Measurements from ENCODE around the gene IFT81. TPM values are rescaled to one million over a fixed set of nuclear protein-coding genes. Genes with fewer than 3 reads are reported as not detected.
"Not testable (repeated sequence)": the region's sequence is repeated elsewhere in the genome, so short reads cannot be mapped to it uniquely, and the experiment has no call there.

IFT81 gene
- total RNA-seq, 1 experiment from 2014 or later: 32.9 TPM

- no peaks in the 10 kb centered on the region for H3K36me3 ChIP-seq (ENCODE audit: insufficient read depth, low read length, poor library complexity, severe bottlenecking)
- BruUV-seq (replicated peaks): no TSS peak
- H3K4me1 ChIP-seq (ENCODE audit: insufficient read depth, low read length, poor library complexity, severe bottlenecking): peaks cover 31% of the 10 kb centered on the region
- H3K9me3 ChIP-seq (ENCODE audit: low read depth, low read length, poor library complexity, severe bottlenecking): no peaks in the 10 kb centered on the region
- peak overlapping the region; percentile 23 for H3K27ac ChIP-seq (ENCODE audit: low read depth, low read length, poor library complexity, severe bottlenecking)
- intact Hi-C loops (cut with micrococcal nuclease; ENCODE audit: unreplicated experiment): loop anchor here (5.0 kb wide), 1 partner anchor 122 kb away; no protein-coding TSS in a partner anchor
- CTCF ChIA-PET: interaction anchor here (0.7 to 1.1 kb wide), 3 partner anchors 107 to 230 kb away, joined by 4 to 5 read pairs (median 5); no protein-coding TSS in a partner anchor
- DNase-seq (ENCODE audit: low spot score): no peak
- TF ChIP-seq, protein P1, sequence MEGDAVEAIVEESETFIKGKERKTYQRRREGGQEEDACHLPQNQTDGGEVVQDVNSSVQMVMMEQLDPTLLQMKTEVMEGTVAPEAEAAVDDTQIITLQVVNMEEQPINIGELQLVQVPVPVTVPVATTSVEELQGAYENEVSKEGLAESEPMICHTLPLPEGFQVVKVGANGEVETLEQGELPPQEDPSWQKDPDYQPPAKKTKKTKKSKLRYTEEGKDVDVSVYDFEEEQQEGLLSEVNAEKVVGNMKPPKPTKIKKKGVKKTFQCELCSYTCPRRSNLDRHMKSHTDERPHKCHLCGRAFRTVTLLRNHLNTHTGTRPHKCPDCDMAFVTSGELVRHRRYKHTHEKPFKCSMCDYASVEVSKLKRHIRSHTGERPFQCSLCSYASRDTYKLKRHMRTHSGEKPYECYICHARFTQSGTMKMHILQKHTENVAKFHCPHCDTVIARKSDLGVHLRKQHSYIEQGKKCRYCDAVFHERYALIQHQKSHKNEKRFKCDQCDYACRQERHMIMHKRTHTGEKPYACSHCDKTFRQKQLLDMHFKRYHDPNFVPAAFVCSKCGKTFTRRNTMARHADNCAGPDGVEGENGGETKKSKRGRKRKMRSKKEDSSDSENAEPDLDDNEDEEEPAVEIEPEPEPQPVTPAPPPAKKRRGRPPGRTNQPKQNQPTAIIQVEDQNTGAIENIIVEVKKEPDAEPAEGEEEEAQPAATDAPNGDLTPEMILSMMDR (conservative IDR thresholded peaks at IDR 0.05; ENCODE audit: low read depth, low read length): no peak
- no peak for TF ChIP-seq EZH2 (IDR thresholded peaks at IDR 0.05; ENCODE audit: borderline replicate concordance, low read depth, low read length, poor library complexity, severe bottlenecking)
- POLR2A ChIA-PET (ENCODE audit: low non-redundant PET): interaction anchor here (0.6 kb wide), 1 partner anchor 61 kb away, joined by 3 read pairs; no protein-coding TSS in a partner anchor
- H3K4me3 ChIP-seq (ENCODE audit: low read depth, low read length, poor library complexity, severe bottlenecking): peak overlapping the region; percentile 13
- no peaks in the 10 kb centered on the region for H3K27me3 ChIP-seq (replicated peaks; ENCODE audit: insufficient read depth, low read depth, low read length, poor library complexity)
Measured at GRCh38 chr12:110223777-110224378, 99.7 kb downstream of the IFT81 start.

DNA sequence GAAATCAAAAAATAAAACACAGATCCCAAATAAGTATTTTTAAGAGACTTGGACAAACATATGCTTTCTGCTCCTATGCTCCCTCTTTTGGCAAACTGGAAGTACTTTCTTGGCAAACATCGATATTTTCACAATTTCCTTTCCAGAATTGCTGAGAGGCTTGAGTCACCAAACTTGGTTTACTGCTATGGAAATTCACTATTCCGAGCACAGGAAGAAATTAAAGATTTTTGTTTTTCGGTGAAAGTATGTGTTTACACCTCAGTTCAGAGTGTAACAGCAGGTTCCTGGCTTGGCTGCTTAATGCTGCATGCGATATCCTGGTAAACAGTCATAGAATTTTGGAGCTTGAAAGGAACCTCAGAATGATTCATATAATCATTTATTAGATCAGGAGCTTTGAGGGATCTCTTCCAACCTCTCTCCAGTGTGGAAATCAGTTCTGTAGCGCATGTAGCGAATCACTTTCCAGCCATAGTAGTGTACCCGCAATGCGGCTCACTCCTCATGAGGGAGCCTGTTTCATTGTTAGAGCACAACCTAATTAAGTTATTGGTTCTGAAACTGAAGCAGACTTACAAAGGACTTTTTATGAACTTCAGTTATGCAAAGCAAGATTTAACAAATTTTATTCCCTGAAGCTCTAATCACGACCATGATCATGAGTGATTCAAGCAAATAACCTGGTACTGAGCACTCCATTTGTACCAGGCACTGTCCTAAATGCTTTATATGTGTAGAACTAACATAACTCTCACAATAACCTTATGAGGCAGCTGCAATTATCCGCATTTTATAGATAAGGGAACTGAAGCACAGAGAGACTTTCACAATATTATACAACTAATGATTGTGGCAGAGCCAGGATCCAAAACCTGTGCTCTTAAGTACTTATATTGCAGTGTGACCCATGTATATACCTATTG, 100.5 kb downstream of the IFT81 start:
- intact Hi-C loops (cut with micrococcal nuclease; ENCODE audit: unreplicated experiment): loop anchor here (5.0 kb wide), 1 partner anchor 122 kb away; no protein-coding TSS in a partner anchor
- peaks cover 31% of the 10 kb centered on the region for H3K4me1 ChIP-seq (ENCODE audit: insufficient read depth, low read length, poor library complexity, severe bottlenecking)
- peak overlapping the region; percentile 13 for H3K4me3 ChIP-seq (ENCODE audit: low read depth, low read length, poor library complexity, severe bottlenecking)
- no TSS peak for BruUV-seq (replicated peaks)
- H3K36me3 ChIP-seq (ENCODE audit: insufficient read depth, low read length, poor library complexity, severe bottlenecking): no peaks in the 10 kb centered on the region
- ChIA-PET CTCF (interaction anchor here (0.7 to 1.1 kb wide), 3 partner anchors 108 to 231 kb away, joined by 4 to 5 read pairs (median 5); no protein-coding TSS in a partner anchor), POLR2A (ENCODE audit: low non-redundant PET) (interaction anchor here (0.6 kb wide), 1 partner anchor 60 kb away, joined by 3 read pairs; no protein-coding TSS in a partner anchor)
- peak; percentile 81 for DNase-seq (ENCODE audit: low spot score)
- H3K27me3 ChIP-seq (replicated peaks; ENCODE audit: insufficient read depth, low read depth, low read length, poor library complexity): no peaks in the 10 kb centered on the region
- TF ChIP-seq EZH2 (IDR thresholded peaks at IDR 0.05; ENCODE audit: borderline replicate concordance, low read depth, low read length, poor library complexity, severe bottlenecking): no peak
- TF ChIP-seq, protein P1 (conservative IDR thresholded peaks at IDR 0.05; ENCODE audit: low read depth, low read length): peak; percentile 66
- no peaks in the 10 kb centered on the region for H3K9me3 ChIP-seq (ENCODE audit: low read depth, low read length, poor library complexity, severe bottlenecking)
- H3K27ac ChIP-seq (ENCODE audit: low read depth, low read length, poor library complexity, severe bottlenecking): peak overlapping the region; percentile 62

DNA sequence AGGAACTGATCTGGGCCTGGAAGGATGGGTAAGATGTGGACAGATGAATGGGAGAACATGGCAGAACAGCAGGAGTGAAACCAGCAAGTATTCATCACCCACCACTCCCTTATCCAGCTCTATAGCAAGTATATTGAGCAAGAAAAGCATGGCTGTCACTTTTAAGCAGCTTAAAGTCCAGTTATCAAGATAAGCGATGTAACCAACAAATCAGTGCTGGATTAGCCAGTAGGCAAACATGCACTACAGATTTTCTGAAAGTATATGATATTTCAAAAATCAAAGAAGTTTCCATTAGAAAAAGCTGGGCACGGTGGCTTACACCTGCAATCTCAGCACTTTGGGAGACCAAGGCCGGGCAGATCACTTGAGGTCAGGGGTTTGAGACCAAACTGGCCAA, 103.0 kb downstream of the IFT81 start:
- H3K4me1 ChIP-seq (ENCODE audit: insufficient read depth, low read length, poor library complexity, severe bottlenecking): peaks cover 25% of the 10 kb centered on the region
- ChIA-PET CTCF (no interaction called here), POLR2A (ENCODE audit: low non-redundant PET) (interaction anchor here (0.5 kb wide), 1 partner anchor 206 kb away, joined by 10 read pairs; no protein-coding TSS in a partner anchor)
- H3K27ac ChIP-seq (ENCODE audit: low read depth, low read length, poor library complexity, severe bottlenecking): no peak overlapping the region
- H3K27me3 ChIP-seq (replicated peaks; ENCODE audit: insufficient read depth, low read depth, low read length, poor library complexity): no peaks in the 10 kb centered on the region
- intact Hi-C loops (cut with micrococcal nuclease; ENCODE audit: unreplicated experiment): no loop called here
- TF ChIP-seq EZH2 (IDR thresholded peaks at IDR 0.05; ENCODE audit: borderline replicate concordance, low read depth, low read length, poor library complexity, severe bottlenecking): no peak
- TF ChIP-seq, protein P1 (conservative IDR thresholded peaks at IDR 0.05; ENCODE audit: low read depth, low read length): no peak
- no peak overlapping the region for H3K4me3 ChIP-seq (ENCODE audit: low read depth, low read length, poor library complexity, severe bottlenecking)
- no peak for DNase-seq (ENCODE audit: low spot score)
- BruUV-seq (replicated peaks): no TSS peak
- H3K9me3 ChIP-seq (ENCODE audit: low read depth, low read length, poor library complexity, severe bottlenecking): no peaks in the 10 kb centered on the region
- H3K36me3 ChIP-seq (ENCODE audit: insufficient read depth, low read length, poor library complexity, severe bottlenecking): no peaks in the 10 kb centered on the region

GRCh38 chr12:110228348-110228747, 104.2 kb downstream of the IFT81 start:
- BruUV-seq (replicated peaks): not testable (repeated sequence)

More at GRCh38 chr12:110228348-110228747, 104.2 kb downstream of the IFT81 start:
- H3K9me3 ChIP-seq (ENCODE audit: low read depth, low read length, poor library complexity, severe bottlenecking); CTCF ChIA-PET; POLR2A ChIA-PET (ENCODE audit: low non-redundant PET); intact Hi-C loops (cut with micrococcal nuclease; ENCODE audit: unreplicated experiment); H3K27me3 ChIP-seq (replicated peaks; ENCODE audit: insufficient read depth, low read depth, low read length, poor library complexity); H3K4me3 ChIP-seq (ENCODE audit: low read depth, low read length, poor library complexity, severe bottlenecking); H3K36me3 ChIP-seq (ENCODE audit: insufficient read depth, low read length, poor library complexity, severe bottlenecking); DNase-seq (ENCODE audit: low spot score); H3K27ac ChIP-seq (ENCODE audit: low read depth, low read length, poor library complexity, severe bottlenecking): not testable (repeated sequence)
- H3K4me1 ChIP-seq (ENCODE audit: insufficient read depth, low read length, poor library complexity, severe bottlenecking): peaks cover 17% of the 10 kb centered on the region
